Transverse colon (tissue), 3 donors: Measurements from ENCODE around the gene CNTRL.

Experiments
- POLR2A ChIP-seq: fragments of 450-650 bp; IDR thresholded peaks from one replicate; pipeline ENCODE4 v1.6.1; 2016; ENCODE audit warnings: antibody characterized with exemption, mild to moderate bottlenecking, moderate library complexity
- POLR2AphosphoS5 ChIP-seq, 3 donors: sonication (generic); formaldehyde crosslinking; IDR thresholded peaks; one replicate each; pipeline ENCODE4 v1.6.1; 2016; ENCODE audit warnings: antibody characterized with exemption in 3 of 3

DNA sequence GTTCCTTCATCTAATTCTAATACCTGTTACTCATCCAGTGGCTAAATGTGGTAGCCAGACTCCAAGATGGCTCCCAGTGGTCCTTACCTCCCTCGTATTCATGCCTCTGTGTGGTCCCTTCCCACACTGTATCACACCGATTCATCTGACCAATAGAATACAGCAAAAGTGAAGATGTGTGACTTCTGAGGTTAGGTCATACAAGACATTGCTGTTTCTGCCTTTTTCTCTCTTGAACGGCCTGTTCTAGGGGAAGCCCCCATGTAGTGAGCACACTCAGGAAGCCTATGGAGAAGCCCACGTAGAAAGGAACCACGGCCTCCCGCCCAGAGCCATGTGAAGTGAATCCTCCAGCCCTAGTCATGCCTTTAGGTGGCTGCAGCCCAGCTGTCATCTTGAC lies 15.2 kb upstream of the CNTRL start:
- no peak for TF ChIP-seq POLR2A
- no peak for TF ChIP-seq POLR2AphosphoS5 (IDR thresholded peaks at IDR 0.05)
